Bronchial smooth muscle cell (primary cell): ENCODE measurements around the gene DMC1. TPM values are rescaled to one million over a fixed set of nuclear protein-coding genes. Genes with fewer than 3 reads are reported as not detected.

Source experiments
- total RNA-seq: library from RNA; depleted of rRNA; stranded (reverse); fragments of >200 nt; gene quantifications from 2 replicates; pipeline ENCODE4 v1.2.1, GENCODE V29; 2014

The DMC1 gene
- total RNA-seq = 6.9 and 8.0 TPM in 2 replicates

GRCh38 chr22:38569972-38570778, at the start of gene DMC1:
TSS of gene DMC1 (minus strand) at chr22:38570183. CDS start at chr22:38568256, 1,927 bp downstream.

GRCh38 chr22:38506118-38506962, 63.6 kb downstream of the DMC1 start, which contains the start of gene DDX17:
TSS of gene DDX17 (minus strand) at chr22:38506311.

Other genes with a start within 250 kb of the DMC1 start
- gene KCNJ4, start 115.0 kb downstream of the DMC1 start, total RNA-seq = not detected in 2 replicates
- 43.8 and 67.6 TPM in 2 replicates for gene KDELR3, start 102.1 kb downstream of the DMC1 start, total RNA-seq
- 311 and 366 TPM in 2 replicates for gene DDX17, start 63.9 kb downstream of the DMC1 start, total RNA-seq
- 1.1 and 2.5 TPM in 2 replicates for gene FAM227A, start 86.2 kb upstream of the DMC1 start, total RNA-seq
- gene CBY1, start 86.5 kb upstream of the DMC1 start, total RNA-seq = 17.8 TPM in 2 replicates
- gene TOMM22, start 111.8 kb upstream of the DMC1 start, total RNA-seq = 50.0 and 72.0 TPM in 2 replicates
- gene JOSD1, start 130.8 kb upstream of the DMC1 start, total RNA-seq = 33.3 and 34.2 TPM in 2 replicates
- gene GTPBP1, start 135.8 kb upstream of the DMC1 start, total RNA-seq = 16.1 and 36.7 TPM in 2 replicates
- gene SUN2, start 185.8 kb upstream of the DMC1 start, total RNA-seq = 31.8 and 40.4 TPM in 2 replicates
- 12.0 and 16.2 TPM in 2 replicates for gene DNAL4, start 224.0 kb upstream of the DMC1 start, total RNA-seq